Measurements from ENCODE around the gene USP3. TPM values are rescaled to one million over a fixed set of nuclear protein-coding genes. Genes with fewer than 3 reads are reported as not detected.

Gene USP3
- total and polyA plus RNA-seq, 2 of the 4 experiments (the other 2 are of a cell fraction), result 17.3 to 52.3 TPM

- in situ Hi-C loops (cut with MboI; ENCODE audit: low sequenced_read_pairs), result loop anchor here (25.0 kb wide), 1 partner anchor 426 kb away; no protein-coding TSS in a partner anchor
- TF ChIP-seq RFX5 (IDR thresholded peaks at IDR 0.05; ENCODE audit: low read depth, low read length) (no peak), SMC3 (IDR thresholded peaks at IDR 0.05; ENCODE audit: low read depth, low read length) (no peak), USF2 (IDR thresholded peaks at IDR 0.05; ENCODE audit: low read depth, low read length) (no peak), RCOR1 (IDR thresholded peaks at IDR 0.05; ENCODE audit: insufficient replicate concordance, low read length) (no peak), POLR2A (IDR thresholded peaks at IDR 0.05; ENCODE audit: low read depth, low read length) (no peak), FOS (IDR thresholded peaks at IDR 0.05; ENCODE audit: low read depth, low read length) (no peak), MXI1 (IDR thresholded peaks at IDR 0.05; ENCODE audit: borderline replicate concordance, low read depth, low read length) (no peak), NFE2L2 (IDR thresholded peaks at IDR 0.05; ENCODE audit: low read depth, low read length) (no peak)
- Histone ChIP-seq H3K9me1 (ENCODE audit: insufficient read depth, low read length) (0 out of 2 replicates have a peak, but pooled peaks cover 6% of the 10 kb centered on the region), H2BK120ac (ENCODE audit: low read depth, low read length) (no peak overlapping the region), H4K91ac (ENCODE audit: insufficient read depth, low read depth, low read length) (no peak overlapping the region), H2AK5ac (ENCODE audit: low read depth, low read length) (no peak overlapping the region), H2BK20ac (ENCODE audit: low read depth, low read length) (no peak overlapping the region), H4K8ac (ENCODE audit: low read depth in 2 of 2, low read length in 2 of 2) (no peak overlapping the region), H3K27me3 (ENCODE audit: control insufficient read depth, insufficient read depth, low read length) (no peaks in the 10 kb centered on the region), H3K79me1 (ENCODE audit: low read depth in 1 of 2, low read length in 2 of 2) (no peaks in the 10 kb centered on the region), H2BK5ac (ENCODE audit: low read depth, low read length, poor library complexity, severe bottlenecking) (no peak overlapping the region), H3K14ac (replicated peaks; ENCODE audit: low read depth, low read length) (no peak overlapping the region), H4K20me1 (ENCODE audit: insufficient read depth, low read length) (no peaks in the 10 kb centered on the region), H3K18ac (ENCODE audit: low read depth, low read length) (no peak overlapping the region), H3K27ac (ENCODE audit: insufficient read depth, low read length) (no peak overlapping the region), H3K9me3 (ENCODE audit: control insufficient read depth, insufficient read depth, low read length) (no peaks in the 10 kb centered on the region), H3K4me3 (ENCODE audit: insufficient read depth, low read depth, low read length) (no peak overlapping the region), H3K56ac (ENCODE audit: extremely low read depth, insufficient read depth, low read length) (no peak overlapping the region), H3K23ac (ENCODE audit: low read depth, low read length) (no peak overlapping the region), H2BK15ac (ENCODE audit: low read depth, low read length) (no peak overlapping the region), H4K5ac (ENCODE audit: low read depth, low read length) (no peak overlapping the region), H3K4me1 (ENCODE audit: control insufficient read depth, insufficient read depth, low read length) (peaks cover 2% of the 10 kb centered on the region; the same call in 1 of the 2 replicates), H3K36me3 (ENCODE audit: control insufficient read depth, insufficient read depth, low read length) (peaks cover 24% of the 10 kb centered on the region), H3K4me2 (ENCODE audit: low read depth, low read length) (no peak overlapping the region), H2AK9ac (replicated peaks; ENCODE audit: low read depth, low read length, poor library complexity) (no peak overlapping the region), H3K9ac (ENCODE audit: low read depth, low read length) (no peak overlapping the region), H2AFZ (replicated peaks; ENCODE audit: low read length, poor library complexity) (no peak overlapping the region), H3K4ac (ENCODE audit: low read depth, low read length) (no peak overlapping the region)
- ChIA-PET POLR2A (ENCODE audit: unreplicated experiment) (no interaction called here), CTCF (no interaction called here)
- no peak for ATAC-seq (ENCODE audit: low read depth)
- DNase-seq, result no peak
- intact Hi-C loops (cut with micrococcal nuclease), result no loop called here
- dilution Hi-C loops (cut with HindIII; ENCODE audit: low sequenced_read_pairs, unreplicated experiment), result no loop called here
- no TSS peak for BruUV-seq (replicated peaks)
- no CpG with 5 or more reads among the region's 9 CpGs for WGBS, 2 experiments (ENCODE audit: extremely low coverage in 2 of 2, insufficient read length in 1 of 2)
Observed at GRCh38 chr15:63636518-63637061, 132.2 kb downstream of the USP3 start.
